K562 (cell line): ENCODE measurements around the gene TBL1XR1. TPM values are rescaled to one million over a fixed set of nuclear protein-coding genes. Genes with fewer than 3 reads are reported as not detected.

Experiments used
- ATAC-seq: fragments of 200-7000 bp; cut with Tn5 transposase; 3 replicates; pipeline ENCODE4 v1.9.1; 2020; ENCODE audit warnings: moderate library complexity
- BruUV-seq: library from RNA; stranded (reverse); fragments of 400-500 nt; replicated peaks from 2 replicates; lab custom pipeline; 2021; lab: Mats Ljungman, UMichigan
- CTCF ChIA-PET: fragments of 300-600 bp; formaldehyde crosslinking; extraction: SDS; loops from one replicate; lab custom pipeline; 2021; ENCODE audit warnings: low intra/inter-chr PET ratio; lab: Yijun Ruan, JAX
- POLR2A ChIA-PET: fragments of 300-600, 350-650 bp; sonication (Branson Sonifier 250); formaldehyde crosslinking; extraction: SDS; loops from one replicate; lab custom pipeline; 2021; ENCODE audit warnings: antibody characterized with exemption, inconsistent platforms; lab: Yijun Ruan, JAX
- DNase-seq, 4 experiments: peaks; one replicate each; pipeline versions ENCODE4 v3.0.0 to v3.0.0-alpha.2; 2011 to 2018; ENCODE audit warnings: low spot score in 3 of 4, mixed read lengths in 3 of 4; ENCODE audit errors: extremely low read depth in 1 of 4
- FAIRE-seq: peaks from 2 replicates; lab custom pipeline; 2011; peaks lifted over from hg19 to GRCh38; lab: Jason Lieb, UNC
- H2AFZ ChIP-seq: 2 replicates; pipeline ENCODE4 v1.6.0; 2011; ENCODE audit warnings: low read depth, low read length, control low read depth, inconsistent platforms
- H3K27ac ChIP-seq: fragments of 200-600 bp; 3 replicates; pipeline ENCODE4 v1.8.0; 2011; ENCODE audit warnings: low read depth, mild to moderate bottlenecking, control low read depth, inconsistent platforms, low read length, moderate library complexity, mixed read lengths; ENCODE audit errors: extremely low read depth
- H3K27me3 ChIP-seq, 2 experiments: fragments of 300-600 bp in 1 of 2; 2 replicates in 1 of 2; 3 replicates in 1 of 2; pipeline versions ENCODE4 v1.6.0 to v1.8.0; 2011; ENCODE audit warnings: inconsistent platforms in 2 of 2, low read length in 2 of 2, mild to moderate bottlenecking in 1 of 2, mixed read lengths in 1 of 2, moderate library complexity in 1 of 2; ENCODE audit not compliant: control insufficient read depth in 2 of 2, insufficient read depth in 2 of 2
- H3K36me3 ChIP-seq: fragments of 300-600 bp; 3 replicates; pipeline ENCODE4 v1.8.0; 2011; ENCODE audit warnings: mild to moderate bottlenecking, low read length, inconsistent platforms; ENCODE audit not compliant: control insufficient read depth, insufficient read depth
- H3K4me1 ChIP-seq, 2 experiments: fragments of 200-600 bp in 1 of 2; replicated peaks in 1 of 2; 2 replicates in 1 of 2; 3 replicates in 1 of 2; pipeline versions ENCODE4 v1.5.1 to v1.8.0; 2011; ENCODE audit warnings: inconsistent platforms in 2 of 2, low read length in 2 of 2, mild to moderate bottlenecking in 1 of 2, mixed read lengths in 1 of 2, moderate library complexity in 1 of 2; ENCODE audit not compliant: control insufficient read depth in 2 of 2, insufficient read depth in 2 of 2
- H3K4me2 ChIP-seq: 2 replicates; pipeline ENCODE4 v1.6.1; 2011; ENCODE audit warnings: low read length, control low read depth, inconsistent platforms, mixed read lengths; ENCODE audit not compliant: insufficient read depth
- H3K4me3 ChIP-seq: fragments of 200-600 bp; sonication (generic), shearing (Covaris generic); 2 replicates; pipeline ENCODE4 v1.5.1; 2016; ENCODE audit warnings: control low read depth, inconsistent platforms
- H3K79me2 ChIP-seq: fragments of 200-600 bp; 3 replicates; pipeline ENCODE4 v1.8.0; 2011; ENCODE audit warnings: low read length, inconsistent platforms; ENCODE audit not compliant: control insufficient read depth, insufficient read depth
- H3K9ac ChIP-seq, 2 experiments: 2 replicates each; pipeline versions ENCODE4 v1.6.0 to v1.6.1; 2011; ENCODE audit warnings: low read depth in 2 of 2, low read length in 2 of 2, control low read depth in 1 of 2, inconsistent platforms in 1 of 2, mild to moderate bottlenecking in 1 of 2, mixed read lengths in 1 of 2; ENCODE audit not compliant: insufficient read depth in 1 of 2
- H3K9me1 ChIP-seq: one replicate; pipeline ENCODE4 v1.6.0; 2011; ENCODE audit warnings: inconsistent platforms, mild to moderate bottlenecking, low read length, moderate library complexity; ENCODE audit not compliant: control insufficient read depth, insufficient read depth
- H3K9me3 ChIP-seq: replicated peaks from 2 replicates; pipeline ENCODE4 v1.5.1; 2011; ENCODE audit warnings: low read depth, low read length, inconsistent platforms; ENCODE audit not compliant: control insufficient read depth, insufficient read depth
- H4K20me1 ChIP-seq: replicated peaks from 2 replicates; pipeline ENCODE4 v1.6.1; 2011; ENCODE audit warnings: low read length, inconsistent platforms, mixed read lengths; ENCODE audit not compliant: control insufficient read depth, insufficient read depth
- ARID1B ChIP-seq: fragments of 450-650 bp; IDR thresholded peaks from 2 replicates; pipeline ENCODE4 v1.6.1; 2016; ENCODE audit warnings: antibody characterized with exemption, mild to moderate bottlenecking, inconsistent platforms
- CHD1 ChIP-seq: fragments of 200-600 bp; sonication (generic); IDR thresholded peaks from one replicate; pipeline ENCODE4 v1.6.1; 2012; ENCODE audit warnings: mild to moderate bottlenecking, moderate library complexity, low read length, inconsistent platforms
- NEUROD1 ChIP-seq: fragments of 150-350 bp; IDR thresholded peaks from 2 replicates; pipeline ENCODE4 v1.6.1; 2014; ENCODE audit warnings: borderline replicate concordance, low read length, low read depth; ENCODE audit not compliant: partially characterized antibody
- NFIX ChIP-seq: fragments of 250-450 bp; sonication (Bioruptor Pico); IDR thresholded peaks from 2 replicates; pipeline ENCODE4 v1.4.0; 2020; ENCODE audit warnings: low read depth, mild to moderate bottlenecking, moderate library complexity
- PHF20 ChIP-seq: fragments of 450-650 bp; IDR thresholded peaks from 2 replicates; pipeline ENCODE4 v1.6.1; 2018; ENCODE audit not compliant: partially characterized antibody
- PRMT5 ChIP-seq: sonication (generic); formaldehyde crosslinking; IDR thresholded peaks from 2 replicates; pipeline ENCODE4 v1.5.0; 2020; ENCODE audit warnings: missing genetic modification reagents
- SMARCA5 ChIP-seq: fragments of 450-650 bp; IDR thresholded peaks from 2 replicates; pipeline ENCODE4 v1.6.1; 2016
- SRSF3 ChIP-seq: fragments of 200-400 bp; formaldehyde crosslinking; IDR thresholded peaks from 2 replicates; pipeline ENCODE4 v1.6.1; 2016; ENCODE audit warnings: mild to moderate bottlenecking, low read length, moderate library complexity; ENCODE audit not compliant: insufficient read depth
- UBTF ChIP-seq, 2 experiments: IDR thresholded peaks; 2 replicates each; pipeline ENCODE4 v1.6.1; 2012; ENCODE audit warnings: improper control_type of control experiment in 2 of 2, low read depth in 2 of 2, low read length in 2 of 2, borderline replicate concordance in 1 of 2
- ZNF224 ChIP-seq: sonication (generic); formaldehyde crosslinking; IDR thresholded peaks from 2 replicates; pipeline ENCODE4 v1.8.0; 2022; ENCODE audit warnings: mild to moderate bottlenecking, missing genetic modification reagents
- ZNF512 ChIP-seq: IDR thresholded peaks from 2 replicates; pipeline ENCODE4 v1.6.1; 2016; ENCODE audit warnings: missing genetic modification characterization, missing compliant biosample characterization
- ZZZ3 ChIP-seq: fragments of 450-650 bp; IDR thresholded peaks from 2 replicates; pipeline ENCODE4 v1.6.1; 2016; ENCODE audit warnings: antibody characterized with exemption, mild to moderate bottlenecking, moderate library complexity
- WGBS: fragments of 100-300 bp; shearing (Covaris generic); methylation state at CpG from one replicate; pipeline ENCODE4 v1.1.6; 2016; ENCODE audit warnings: low coverage, mixed read lengths; ENCODE audit not compliant: insufficient coverage; ENCODE audit errors: missing lambda C conversion rate; 5-methylcytosine and 5-hydroxymethylcytosine counted together
- in situ Hi-C: fragments of 300-500 bp; cut with MboI; formaldehyde crosslinking; loops from 4 replicates; pipeline ENCODE4 v1.15.0; 2018; ENCODE audit warnings: inconsistent platforms, mixed read lengths
- intact Hi-C: fragments of 100-400 bp; cut with micrococcal nuclease; formaldehyde crosslinking; loops from 2 replicates; pipeline ENCODE4 v1.14.2; 2022
- polyA plus RNA-seq, 8 experiments: library from polyadenylated mRNA; depleted of rRNA in 4 of 8; stranded (reverse) in 5 of 8; unstranded in 3 of 8; fragments of >200 nt; fragmentation: Nextera tagmentation in 2 of 8; fragmentation: Illumina TruSeq in 1 of 8; extraction: Ambion mirVana in 2 of 8; extraction: Trizol in 1 of 8; gene quantifications; 2 replicates each; pipeline versions ENCODE4 v1.2.1 to v1.2.3, GENCODE V29; 2011 to 2014; ENCODE audit warnings: inconsistent platforms in 1 of 8, missing spikeins in 1 of 8
- total RNA-seq, 7 experiments: library from RNA; depleted of rRNA in 6 of 7; stranded (reverse); fragments of >200 nt in 6 of 7; fragmentation: Illumina TruSeq in 2 of 7; extraction: Trizol in 2 of 7; gene quantifications; 2 replicates each; pipeline versions ENCODE4 v1.2.1 to v1.2.3, GENCODE V29; 2011 to 2021; ENCODE audit warnings: low replicate concordance in 1 of 7
- TF ChIP-seq, protein P1 (sequence below): sonication (generic); formaldehyde crosslinking; IDR thresholded peaks from 2 replicates; pipeline ENCODE4 v1.8.0; 2022; ENCODE audit warnings: missing genetic modification reagents, mild to moderate bottlenecking, borderline replicate concordance

Gene TBL1XR1
- total and polyA plus RNA-seq, 9 of the 15 experiments (the other 6 are each of a cell fraction or from before 2014, with no cell fraction given) = 19.6 to 171 (median 83.3) TPM

- TF ChIP-seq ARID1B = no peak
- no peak for TF ChIP-seq NEUROD1
- TF ChIP-seq ZNF224 (CRISPR knock-in tag) = no peak
Measured at GRCh38 chr3:177197727-177198460, 612 bp upstream of the TBL1XR1 start (continued).

DNA sequence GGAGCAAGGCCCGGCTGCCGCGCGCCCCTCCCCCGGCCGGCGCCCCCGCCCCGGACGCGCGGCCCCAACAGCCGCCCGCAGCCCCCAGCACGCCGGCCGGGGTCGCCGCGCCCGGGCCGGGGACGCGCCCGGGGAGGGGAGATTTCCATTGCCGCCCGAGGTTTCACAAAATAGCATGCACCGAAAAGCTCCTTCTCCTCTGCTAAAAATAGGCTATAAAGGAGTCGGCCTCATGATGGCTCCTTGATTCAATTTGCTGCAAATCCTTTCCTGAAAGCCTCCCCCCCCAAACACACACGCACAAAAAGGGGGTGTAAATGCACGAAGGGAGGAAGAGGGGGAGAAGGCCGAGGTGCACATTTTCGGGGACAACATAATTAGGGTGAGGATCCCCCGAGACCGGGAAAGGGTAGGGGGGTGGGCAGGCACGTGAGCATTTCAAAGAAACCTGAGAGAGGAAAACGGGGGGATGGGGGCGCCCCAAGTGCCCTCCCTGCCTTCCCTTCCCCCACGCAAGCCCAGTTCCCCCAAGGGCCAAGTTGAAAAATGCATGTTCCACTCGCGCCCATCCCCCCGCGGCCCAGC, 734 bp downstream of the TBL1XR1 start:
- CTCF ChIA-PET = no interaction called here
- H3K79me2 ChIP-seq = peaks cover 55% of the 10 kb centered on the region
- peak; percentile 4; the same call in 1 of the 3 replicates for ATAC-seq
- H3K27me3 ChIP-seq = no peaks in the 10 kb centered on the region
- peaks cover 15% of the 10 kb centered on the region for H3K36me3 ChIP-seq
- peak overlapping the region; percentile 94 for H3K4me2 ChIP-seq
- peak overlapping the region; percentile 91 to 99 for H3K9ac ChIP-seq
- H4K20me1 ChIP-seq = peaks cover 4% of the 10 kb centered on the region; the same call in 1 of the 2 replicates
- no peaks in the 10 kb centered on the region for H3K9me3 ChIP-seq
- FAIRE-seq = no peak
- intact Hi-C loops (loop anchor here (1.0 to 10.0 kb wide), 3 partner anchors 86 to 278 kb away; no protein-coding TSS in a partner anchor), in situ Hi-C loops (loop anchor here (5.0 to 10.0 kb wide), 2 partner anchors 142 to 166 kb away; no protein-coding TSS in a partner anchor)
- no TSS peak for BruUV-seq
- H3K27ac ChIP-seq = peak overlapping the region; percentile 100
- H3K4me3 ChIP-seq = peak overlapping the region; percentile 93
- DNase-seq = peak; percentile 59 to 68 (median 61)
- peaks cover 4 to 25% of the 10 kb centered on the region in 2 experiments for H3K4me1 ChIP-seq
- POLR2A ChIA-PET = interaction anchor here (0.7 to 6.3 kb wide), 6 partner anchors 16 to 210 kb away, joined by 3 to 97 read pairs (median 6); no protein-coding TSS in a partner anchor
- WGBS = 1% methylated on average over 24 of the region's 43 CpGs
- H2AFZ ChIP-seq = peak overlapping the region; percentile 21; the same call in 1 of the 2 replicates
- H3K9me1 ChIP-seq = no peaks in the 10 kb centered on the region
- TF ChIP-seq ZZZ3 (no peak), ZNF512 (tag) (no peak), UBTF (IDR thresholded peaks at IDR 0.05; ENCODE audit: borderline replicate concordance in 1 of 2, low read depth in 2 of 2, low read length in 2 of 2) (peak in 1 of 2 experiments; percentile 41; a peak in 1 of 4 replicates), PHF20 (no peak), SRSF3 (0 out of 2 replicates have a peak, but pooled peaks have one; percentile 76), NFIX (CRISPR knock-in tag) (no peak), CHD1 (peak; percentile 33), SMARCA5 (no peak), PRMT5 (CRISPR knock-in tag) (no peak)
- TF ChIP-seq, protein P1, sequence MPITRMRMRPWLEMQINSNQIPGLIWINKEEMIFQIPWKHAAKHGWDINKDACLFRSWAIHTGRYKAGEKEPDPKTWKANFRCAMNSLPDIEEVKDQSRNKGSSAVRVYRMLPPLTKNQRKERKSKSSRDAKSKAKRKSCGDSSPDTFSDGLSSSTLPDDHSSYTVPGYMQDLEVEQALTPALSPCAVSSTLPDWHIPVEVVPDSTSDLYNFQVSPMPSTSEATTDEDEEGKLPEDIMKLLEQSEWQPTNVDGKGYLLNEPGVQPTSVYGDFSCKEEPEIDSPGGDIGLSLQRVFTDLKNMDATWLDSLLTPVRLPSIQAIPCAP (CRISPR knock-in tag) = no peak
